DMS153 treated with DMSO at 0.1 percent for 48 hours (cell line): ENCODE results near the gene NMRK1.

Experiments
- DNase-seq: peaks from one replicate; lab custom pipeline; 2025; ENCODE audit not compliant: unreplicated experiment; lab: John Stamatoyannopoulos, UW

Gene NMRK1

DNA sequence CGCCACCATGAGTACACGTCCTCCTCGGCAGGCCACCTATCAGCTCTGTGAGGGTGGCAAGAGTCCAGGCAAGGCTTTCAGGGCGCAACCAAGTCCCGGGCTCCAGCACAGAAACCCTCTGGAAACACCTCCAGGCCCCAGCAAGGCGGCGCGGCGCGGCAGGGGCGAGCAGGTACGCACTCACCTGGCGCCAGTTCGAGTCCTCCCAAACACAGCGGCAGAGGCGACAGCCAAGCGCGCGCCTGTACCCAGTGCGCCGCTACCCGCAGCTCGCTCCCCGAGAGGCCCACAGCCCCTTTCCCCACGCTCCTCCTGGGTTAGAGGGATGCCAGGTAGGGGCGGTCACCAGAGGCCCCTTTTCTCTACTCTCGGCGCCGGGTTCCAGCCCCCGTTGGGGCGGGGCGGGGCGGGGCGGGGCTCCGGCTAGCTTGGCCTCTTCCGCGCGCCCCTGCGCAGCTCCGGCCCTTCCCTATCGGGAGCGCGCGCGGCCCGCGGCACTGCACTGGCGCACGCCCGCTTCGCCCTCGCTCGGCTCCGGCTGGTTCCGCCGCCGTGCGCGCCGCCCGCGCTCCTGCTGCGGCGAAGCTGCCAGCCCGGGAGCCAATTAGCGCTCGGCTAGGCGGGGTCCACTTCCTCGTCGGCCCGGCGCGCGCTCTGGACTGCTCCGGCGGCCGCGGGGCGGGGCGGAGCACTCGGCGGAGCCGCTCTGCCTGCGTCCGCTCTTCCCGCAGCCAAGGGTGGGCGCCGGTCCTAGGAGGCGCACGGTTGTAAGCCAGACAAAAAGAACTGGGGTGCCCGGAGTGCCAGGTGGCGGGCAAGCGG, at the start of gene NMRK1, which contains the start of gene OSTF1:
TSS of gene NMRK1 (minus strand) at position 332 of the 822 bp plus-strand sequence. CDS start 5,040 bp downstream, outside the sequence.
TSS of gene OSTF1 (plus strand) at position 691 of the 822 bp plus-strand sequence. CDS start 179 bp downstream, outside the sequence.
- DNase-seq: peak; percentile 93

DNA sequence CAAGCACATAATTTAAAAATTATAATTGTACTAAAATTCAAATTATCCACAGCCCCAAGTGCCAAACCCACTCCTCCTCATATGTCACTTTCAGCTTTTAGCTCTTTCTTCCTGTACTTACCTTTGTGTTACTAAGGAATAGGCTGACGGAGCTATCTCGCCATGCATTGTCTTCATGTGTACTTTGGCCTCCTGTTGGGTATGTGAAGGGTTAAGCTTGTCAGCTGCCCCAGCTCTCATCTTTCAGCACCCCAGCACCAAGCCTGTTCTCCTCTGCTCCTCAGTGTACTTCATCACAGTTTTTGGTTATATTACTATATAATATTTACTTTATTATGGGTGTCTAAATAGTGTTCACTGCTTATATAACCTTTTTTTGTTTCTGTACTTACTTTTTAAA, 46.5 kb upstream of the NMRK1 start:
- no peak for DNase-seq

DNA sequence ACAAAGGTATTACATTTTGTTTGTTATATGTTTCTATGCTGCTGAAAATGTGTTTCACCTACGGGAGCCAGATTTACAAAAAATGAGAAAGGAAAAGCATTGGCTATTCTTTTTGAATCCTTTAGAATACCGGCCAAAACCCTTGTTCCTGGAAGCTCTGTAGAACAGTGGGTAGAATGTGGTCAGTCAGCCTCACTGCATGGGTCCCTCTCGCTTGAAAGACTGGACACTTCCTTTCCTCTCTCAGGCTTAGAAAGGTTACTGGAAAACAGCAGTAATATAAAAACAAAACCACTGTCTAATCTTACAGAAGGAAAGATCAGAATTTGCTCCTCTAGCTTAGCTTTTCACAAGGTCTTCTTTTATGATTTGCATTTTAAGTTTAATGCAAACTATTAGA, 45.4 kb upstream of the NMRK1 start:
- no peak for DNase-seq

DNA sequence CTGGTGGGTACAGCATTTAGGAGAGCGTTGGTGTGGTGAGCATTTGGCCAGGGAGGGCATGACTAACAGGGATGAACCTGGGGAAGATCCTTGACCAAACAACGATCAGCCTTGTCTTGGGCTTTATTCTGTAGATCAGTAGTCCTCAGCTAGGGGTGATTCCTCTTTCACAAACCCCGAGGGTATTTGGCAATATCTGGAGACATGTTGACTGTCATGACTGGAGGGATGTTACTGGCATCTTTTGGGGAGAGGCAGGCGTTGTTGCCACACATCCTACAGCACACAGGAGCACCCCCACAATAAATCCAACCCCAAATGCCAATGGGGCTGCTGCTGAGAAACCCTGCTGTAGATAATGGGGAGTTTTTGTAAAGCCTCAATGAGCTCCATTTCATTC, 44.3 kb upstream of the NMRK1 start:
- DNase-seq: no peak

DNA sequence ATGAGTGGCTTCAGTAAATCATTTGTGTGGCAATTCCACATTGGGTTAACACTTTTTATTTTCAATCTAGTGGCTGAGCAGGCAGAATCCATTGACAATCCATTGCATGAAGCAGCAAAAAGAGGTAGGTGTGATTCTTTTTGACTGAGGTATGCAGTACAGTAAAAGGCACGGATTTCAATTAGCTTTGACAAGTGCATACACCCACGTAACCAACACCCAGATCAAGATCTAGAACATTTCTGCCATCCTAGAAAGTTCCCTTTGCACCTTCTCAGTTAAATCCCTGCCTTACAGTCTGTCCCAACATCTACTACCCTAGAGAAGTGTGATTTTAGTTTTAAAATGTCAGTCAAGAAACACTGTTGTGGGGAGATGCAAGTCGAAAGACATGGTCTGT, 43.7 kb upstream of the NMRK1 start:
- no peak for DNase-seq

DNA sequence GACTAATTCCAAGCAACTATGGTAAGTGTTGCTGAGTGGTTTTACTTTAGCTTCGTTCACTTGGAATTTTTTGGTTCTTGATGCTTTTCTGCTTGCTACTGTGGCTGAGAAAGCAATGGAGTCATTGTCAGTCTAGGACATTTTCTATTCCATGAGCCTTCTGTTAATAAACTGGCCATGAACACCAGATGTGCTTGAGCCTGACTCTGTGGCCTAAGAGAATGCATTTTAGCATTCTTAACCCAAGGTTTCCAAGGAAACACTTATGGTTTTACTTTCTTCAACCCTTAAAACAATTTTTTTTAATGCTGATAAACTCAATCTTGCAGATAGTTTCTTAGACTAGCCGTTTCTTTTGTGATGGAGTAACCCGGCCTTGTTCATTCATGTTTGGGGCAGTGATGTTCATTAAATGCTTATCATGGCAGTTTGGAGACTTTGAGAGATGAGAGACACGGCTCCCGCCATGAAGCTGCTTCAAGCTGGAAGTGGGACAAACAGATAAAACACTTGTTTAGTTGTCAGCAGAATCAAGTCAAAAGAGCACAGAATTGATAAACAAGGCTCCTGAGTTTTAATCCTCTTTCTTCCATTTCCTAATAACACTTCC, 42.8 kb upstream of the NMRK1 start:
- no peak for DNase-seq

DNA sequence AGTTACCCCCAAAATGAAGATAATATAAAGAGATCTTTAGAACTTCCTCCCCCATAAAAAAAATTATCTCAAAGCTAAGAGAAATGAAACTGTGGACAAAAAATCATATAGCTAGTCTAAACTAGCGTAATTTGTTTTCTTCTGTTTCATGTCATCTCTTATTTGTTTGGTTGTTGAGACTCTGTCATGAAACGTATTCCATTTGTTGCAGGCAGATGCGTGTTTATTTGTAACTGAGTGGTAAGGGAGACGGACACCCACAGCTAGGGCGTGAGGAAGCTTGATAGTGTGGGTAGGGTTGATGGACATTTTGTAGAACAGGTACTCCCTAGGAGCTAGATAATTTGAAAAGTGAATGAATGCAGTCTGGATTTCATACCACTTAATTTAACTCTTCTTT, 42.2 kb upstream of the NMRK1 start:
- no peak for DNase-seq

DNA sequence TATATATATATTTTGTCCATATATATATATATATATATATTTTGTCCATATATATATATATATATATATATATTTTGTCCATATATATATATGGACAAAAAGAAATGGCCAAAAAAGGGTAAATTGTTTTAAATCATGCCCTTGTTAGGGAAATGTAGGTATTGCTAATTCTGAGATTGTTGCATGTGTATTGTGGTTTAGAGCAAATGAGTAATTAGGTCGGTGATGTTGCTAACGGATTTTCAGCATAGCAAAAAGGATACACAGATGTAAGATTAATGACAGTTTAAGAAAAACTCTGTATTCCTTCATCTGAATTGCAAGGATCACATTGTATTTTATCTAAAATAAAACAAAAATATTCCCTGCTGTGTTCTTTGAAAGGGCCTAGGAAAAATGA, 40.6 kb upstream of the NMRK1 start:
- no peak for DNase-seq

DNA sequence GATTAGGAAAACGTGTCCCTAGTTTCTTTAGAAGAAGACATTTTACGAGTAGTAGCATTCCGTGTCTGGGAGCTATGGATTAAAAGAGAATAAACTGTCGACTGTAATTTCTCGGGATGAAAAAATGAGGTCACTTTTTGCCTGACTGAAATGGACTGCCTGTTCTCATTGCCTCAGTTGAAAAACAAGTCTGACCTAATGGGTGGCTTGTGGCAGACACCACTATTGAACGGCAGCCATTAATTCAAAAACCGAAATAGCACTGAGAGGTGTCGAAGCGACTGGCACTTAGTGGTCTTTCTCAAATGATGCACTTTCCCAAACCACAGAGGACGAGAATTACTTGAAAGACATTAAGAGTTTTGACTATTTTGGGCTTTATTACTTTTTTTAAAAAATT, 35.7 kb upstream of the NMRK1 start:
- no peak for DNase-seq

DNA sequence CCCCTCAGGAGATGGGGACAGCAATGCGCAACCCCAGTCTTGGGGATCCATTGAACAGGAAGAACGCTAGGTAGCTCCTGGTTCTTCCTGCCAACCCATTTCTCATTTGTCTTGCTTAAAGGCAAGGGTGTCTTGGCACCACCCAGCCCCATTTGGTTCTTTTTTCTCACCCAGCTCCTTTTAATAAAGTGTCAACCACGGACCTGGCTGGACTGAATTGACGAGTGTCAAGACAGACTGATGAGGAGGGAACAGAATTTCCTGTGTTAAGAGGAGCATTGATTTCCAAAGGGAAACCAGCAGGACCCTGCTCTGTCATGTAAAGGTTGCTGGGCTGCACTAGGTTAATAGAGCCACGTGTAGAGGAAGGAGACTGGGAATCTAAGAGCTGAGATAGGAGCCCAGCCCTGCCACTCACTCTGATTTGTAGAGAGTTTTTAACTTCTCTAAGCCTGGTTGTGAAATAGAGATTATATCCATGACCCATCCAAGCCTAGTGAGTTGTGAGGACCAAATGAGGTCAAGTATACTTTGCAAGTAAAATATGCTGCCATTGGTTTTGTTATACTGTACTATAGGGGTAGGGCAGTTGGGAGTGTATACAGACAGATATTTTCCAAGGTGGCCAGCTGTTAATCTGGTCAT, 34.1 kb upstream of the NMRK1 start:
- no peak for DNase-seq

DNA sequence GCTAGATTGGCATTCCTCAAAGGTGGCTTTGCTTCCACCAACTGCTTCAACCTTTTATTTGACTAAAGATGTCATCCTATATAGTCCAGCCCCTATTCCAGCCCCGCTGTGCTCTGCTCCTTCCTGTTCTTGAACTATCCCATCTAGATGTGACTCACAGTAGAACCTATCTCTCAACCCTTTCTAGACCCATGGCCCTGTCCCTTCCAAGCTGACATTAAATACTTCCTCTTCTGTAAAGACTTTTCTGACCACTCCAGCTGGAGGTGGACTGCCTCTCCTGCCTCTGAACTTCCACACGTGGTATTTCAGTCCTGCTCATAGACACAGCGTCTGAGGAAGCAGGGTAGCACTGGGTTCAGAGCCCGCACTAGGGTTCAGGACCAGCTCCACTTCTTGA, 32.7 kb upstream of the NMRK1 start:
- DNase-seq: no peak

DNA sequence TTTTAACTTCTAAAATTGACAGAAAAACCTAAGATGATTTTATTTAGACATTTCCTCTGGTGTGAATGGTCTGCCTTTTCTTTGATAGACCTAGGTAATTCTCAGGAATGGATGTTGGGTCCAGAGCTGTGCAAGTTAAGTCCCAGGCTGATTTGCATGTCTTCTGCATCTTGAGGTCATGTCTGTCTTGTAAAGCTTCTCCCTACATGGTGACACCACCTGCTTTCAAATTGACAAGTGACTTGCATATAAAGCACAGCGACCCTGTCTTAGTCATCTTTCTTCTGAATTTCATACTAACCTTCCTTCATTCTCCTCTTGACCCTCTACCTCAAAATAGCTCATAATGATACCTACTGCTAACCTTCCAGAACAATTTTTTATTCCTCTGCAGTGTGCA, 29.6 kb upstream of the NMRK1 start:
- no peak for DNase-seq

DNA sequence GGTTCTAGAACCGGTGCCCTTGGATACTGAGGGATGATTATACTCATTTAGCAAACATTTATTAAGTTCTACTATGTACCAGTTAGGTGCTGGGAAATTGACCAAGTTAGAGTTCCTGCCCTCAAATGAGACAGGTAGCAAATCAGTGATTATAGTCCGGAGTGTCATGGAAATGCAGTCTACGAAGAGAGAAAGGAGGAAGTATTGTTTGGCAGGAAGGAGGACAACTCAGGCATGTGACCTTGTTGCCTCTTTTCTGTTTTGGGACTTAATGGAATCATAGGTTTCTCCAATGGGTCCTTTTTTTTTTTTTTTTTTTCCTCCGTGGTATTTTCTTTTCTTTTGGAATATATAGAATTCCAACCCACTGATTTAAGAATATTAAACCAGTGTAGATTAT, 28.4 kb upstream of the NMRK1 start:
- no peak for DNase-seq

DNA sequence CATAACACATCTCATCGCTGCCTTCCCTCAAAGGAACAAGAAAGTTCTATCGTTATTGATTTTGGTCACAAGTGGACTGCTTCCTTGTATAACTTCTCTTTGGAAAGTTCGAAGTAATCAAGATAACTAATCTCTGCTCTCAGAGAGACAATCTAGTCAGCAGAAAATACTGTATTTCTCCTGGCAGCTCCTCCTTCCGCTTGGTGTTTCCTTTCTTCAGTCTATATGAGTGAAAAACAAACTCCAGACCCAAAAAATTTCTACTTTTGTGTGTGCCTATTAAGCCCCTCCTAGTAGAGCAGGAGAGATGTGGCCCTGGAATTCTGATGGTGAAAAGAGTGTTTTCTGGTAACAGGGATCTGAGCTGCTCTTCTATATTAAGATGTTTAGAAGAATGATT, 24.8 kb upstream of the NMRK1 start:
- DNase-seq: no peak

DNA sequence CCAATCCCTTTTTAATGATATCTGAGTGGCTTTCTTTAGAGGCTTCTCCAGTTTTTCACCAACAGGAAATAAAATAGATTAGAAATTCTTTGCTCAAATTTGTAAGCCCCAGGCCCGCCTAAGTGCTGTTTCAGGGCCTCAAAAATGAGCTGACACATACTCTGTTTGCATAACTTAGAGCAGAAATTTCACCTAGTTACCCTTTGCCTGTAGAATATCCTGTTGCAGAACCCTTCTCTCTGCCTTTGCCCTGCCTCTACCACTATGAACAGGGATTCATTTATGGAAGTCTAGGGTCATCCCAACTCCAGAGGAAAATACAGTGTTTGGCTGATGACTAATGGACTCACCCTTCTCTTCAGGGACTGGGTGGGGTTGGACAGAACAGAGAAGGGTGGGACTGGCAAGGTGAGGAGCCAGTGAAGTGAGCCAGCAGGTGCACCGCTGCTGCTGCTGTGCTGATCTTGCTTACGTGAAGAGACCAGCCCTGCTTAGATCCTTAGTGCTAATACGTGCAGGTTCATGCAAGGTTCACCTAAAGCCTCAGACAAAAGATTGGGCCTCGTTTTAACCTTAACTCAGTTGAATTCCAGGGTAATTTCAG, 23.2 kb upstream of the NMRK1 start:
- no peak for DNase-seq

DNA sequence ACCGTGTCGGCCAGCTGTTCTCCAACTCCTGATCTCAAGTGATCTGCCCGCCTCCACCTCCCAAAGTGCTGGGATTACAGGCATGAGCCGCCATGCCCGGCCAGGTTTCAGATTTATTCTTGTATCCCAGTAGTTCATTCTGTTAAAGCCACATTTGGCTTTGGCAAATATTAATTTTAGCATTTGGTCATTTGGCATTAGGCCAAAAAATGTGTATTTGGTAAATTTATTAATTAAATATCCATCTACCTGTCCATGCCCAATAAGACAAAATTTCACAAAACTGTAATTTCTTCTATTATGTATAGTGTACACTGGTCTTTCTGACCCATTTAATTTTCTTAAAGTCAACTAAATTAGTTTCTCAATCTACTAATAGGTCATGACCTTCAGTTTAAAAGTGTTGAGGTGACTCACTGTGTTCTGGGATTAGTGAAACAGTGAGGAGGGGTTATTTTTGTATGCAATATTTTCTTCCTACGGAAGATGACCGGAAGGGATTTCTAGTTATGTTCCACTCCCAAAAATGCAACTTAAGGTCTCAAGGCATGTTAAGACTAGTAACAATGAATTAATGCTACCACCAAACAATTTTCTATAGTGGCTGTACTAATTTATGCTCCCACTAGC, 21.4 kb upstream of the NMRK1 start:
- DNase-seq: no peak

DNA sequence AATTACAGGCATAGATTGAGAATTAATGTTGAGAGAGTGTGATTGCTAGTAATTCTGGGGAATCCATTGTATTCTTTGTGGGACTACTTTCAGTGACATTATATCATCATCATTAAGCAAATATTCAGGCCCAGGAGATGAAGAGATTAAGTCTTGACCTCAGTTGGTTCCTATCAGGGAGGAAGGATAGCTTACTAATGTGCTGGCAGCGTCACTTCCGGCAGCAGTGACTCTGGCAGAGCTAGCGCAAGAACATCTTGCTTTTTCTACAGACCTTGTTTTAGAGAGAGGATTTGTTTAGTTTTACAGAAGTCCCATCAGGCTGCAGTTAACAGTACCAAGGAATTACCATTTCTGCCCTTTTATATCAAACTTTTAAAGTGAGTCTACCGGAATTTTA, 20.6 kb upstream of the NMRK1 start:
- DNase-seq: no peak

DNA sequence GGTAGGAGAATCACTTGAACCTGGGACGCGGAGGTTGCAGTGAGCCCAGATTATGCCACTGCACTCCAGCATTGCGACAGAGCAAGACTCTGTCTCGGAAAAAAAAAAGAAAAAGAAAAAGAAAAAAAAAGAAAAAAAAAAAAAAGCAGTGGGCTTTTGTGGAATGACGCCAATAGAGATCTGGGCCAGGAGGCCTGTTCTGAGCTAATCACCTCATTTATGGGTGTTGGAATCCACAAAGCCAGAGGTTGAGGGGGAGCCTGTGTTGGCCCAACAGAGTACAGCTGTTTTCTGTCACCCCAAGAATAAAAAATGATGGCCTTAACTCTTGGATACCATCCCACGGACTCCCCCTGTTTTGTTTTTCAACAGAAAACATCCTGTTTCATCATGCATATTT, 18.9 kb upstream of the NMRK1 start:
- no peak for DNase-seq

DNA sequence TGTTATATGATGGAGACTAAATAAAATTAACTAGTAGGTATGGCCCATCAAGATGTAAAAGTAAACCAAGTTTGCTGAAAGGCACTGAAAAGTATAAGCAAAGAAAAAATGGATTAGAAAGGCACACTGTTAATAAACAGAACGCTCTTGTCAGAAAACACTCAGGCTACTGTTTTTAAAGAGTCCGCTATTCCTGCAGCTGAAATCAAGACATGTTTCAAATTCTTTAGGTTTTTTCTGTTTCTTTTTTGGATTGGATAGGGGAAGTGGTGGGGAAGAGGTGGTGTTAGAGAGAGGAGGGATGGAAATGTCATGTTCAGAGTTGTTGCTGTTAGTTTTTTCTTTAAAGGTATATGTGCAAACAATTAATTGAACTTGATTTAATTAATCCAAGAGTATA, 17.9 kb upstream of the NMRK1 start:
- DNase-seq: no peak

DNA sequence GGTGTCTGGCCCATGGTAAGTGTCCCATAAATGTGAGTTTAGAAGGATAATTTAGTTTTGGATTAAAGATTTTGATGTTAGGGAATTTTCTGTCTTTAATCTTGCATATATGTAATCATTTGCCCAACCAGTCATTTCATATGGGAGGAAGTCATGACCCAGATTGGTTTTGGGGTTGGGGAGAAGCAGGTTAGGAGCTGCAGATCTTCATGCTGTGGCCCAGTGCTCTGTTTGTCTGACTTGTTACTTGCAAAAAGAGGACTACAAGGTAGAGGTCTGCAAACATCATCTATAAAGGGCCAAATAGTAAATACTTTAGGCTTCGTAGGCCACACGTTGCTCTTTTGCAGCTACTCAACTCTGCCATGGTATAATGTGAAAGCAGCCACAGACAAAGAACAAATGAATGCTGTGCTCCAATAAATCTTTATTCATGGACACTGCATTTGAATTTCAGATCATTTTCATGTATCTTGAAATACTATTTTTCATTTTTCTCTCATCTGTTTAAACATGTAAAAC, 17.1 kb upstream of the NMRK1 start:
- no peak for DNase-seq

DNA sequence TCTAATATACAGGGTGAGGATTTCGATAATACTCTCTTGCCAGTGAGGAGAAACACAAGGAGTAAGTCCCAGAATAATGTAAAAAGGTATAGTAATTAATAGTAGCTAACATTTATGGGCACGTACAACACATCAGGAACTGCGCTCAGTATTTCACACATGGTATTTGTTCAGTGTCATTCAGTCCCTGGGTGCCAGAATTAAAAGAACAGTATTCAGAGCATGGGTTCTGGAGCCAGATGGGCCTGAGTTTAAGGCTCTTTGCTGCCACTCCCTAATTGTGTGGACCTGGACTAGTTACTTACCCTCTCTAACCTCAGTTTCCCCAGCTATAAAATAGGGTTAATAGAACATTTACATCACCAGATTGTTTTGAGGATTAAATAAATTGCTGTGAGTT, 16.7 kb upstream of the NMRK1 start:
- DNase-seq: no peak
